Activated naive CD4-positive, alpha-beta T cell treated with anti-CD3 and anti-CD28 coated beads for 36 hours (primary cell): Measurements from ENCODE around the gene CYGB. TPM values are rescaled to one million over a fixed set of nuclear protein-coding genes. Genes with fewer than 3 reads are reported as not detected.
"Not testable (repeated sequence)": the region's sequence is repeated elsewhere in the genome, so short reads cannot be mapped to it uniquely, and the experiment has no call there.

Experiments used
- CTCF ChIA-PET: fragments of 350-600 bp; sonication (Branson Sonifier 250); formaldehyde crosslinking; loops from one replicate; lab custom pipeline; 2021; ENCODE audit warnings: antibody characterized with exemption; lab: Charles Lee
- DNase-seq: peaks from one replicate; pipeline ENCODE4 v3.0.0-alpha.2; 2020
- H3K27ac Mint-ChIP-seq: one replicate; pipeline ENCODE4 v1.8.0; 2021; ENCODE audit warnings: mild to moderate bottlenecking, mixed read lengths
- H3K27me3 Mint-ChIP-seq: one replicate; pipeline ENCODE4 v1.8.0; 2021; ENCODE audit warnings: low read depth, mixed read lengths
- H3K36me3 Mint-ChIP-seq: one replicate; pipeline ENCODE4 v1.8.0; 2021; ENCODE audit warnings: low read depth, mixed read lengths
- H3K4me1 Mint-ChIP-seq: one replicate; pipeline ENCODE4 v1.8.0; 2021; ENCODE audit warnings: low read depth, mixed read lengths
- H3K4me3 Mint-ChIP-seq: one replicate; pipeline ENCODE4 v1.8.0; 2021; ENCODE audit warnings: mild to moderate bottlenecking, moderate library complexity, mixed read lengths
- H3K9me3 Mint-ChIP-seq: one replicate; pipeline ENCODE4 v1.8.0; 2021; ENCODE audit warnings: mixed read lengths
- intact Hi-C: fragments of 100-400 bp; cut with micrococcal nuclease; formaldehyde crosslinking; loops from one replicate; pipeline ENCODE4 v1.15.1; 2023
- total RNA-seq, 2 experiments: library from RNA; stranded (reverse); gene quantifications; one replicate each; pipeline ENCODE4 v1.2.3, GENCODE V29; 2021

The CYGB gene
- total RNA-seq, 2 experiments from 2014 or later: not detected

GRCh38 chr17:76512366-76513305, 24.9 kb downstream of the CYGB start:
- CTCF ChIA-PET: interaction anchor here (0.9 to 1.4 kb wide), 4 partner anchors 11 to 159 kb away, joined by 3 to 5 read pairs (median 3); partner anchors contain the start of genes AANAT and PRPSAP1
- no peaks in the 10 kb centered on the region for H3K36me3 Mint-ChIP-seq
- peaks cover 20% of the 10 kb centered on the region for H3K4me1 Mint-ChIP-seq
- H3K9me3 Mint-ChIP-seq: no peaks in the 10 kb centered on the region
- intact Hi-C loops: loop anchor here (10.0 kb wide), 1 partner anchor 728 kb away; the partner anchor contains the start of gene UNK
- H3K27me3 Mint-ChIP-seq: peaks cover 1% of the 10 kb centered on the region
- H3K27ac Mint-ChIP-seq: peak overlapping the region; percentile 54
- no peak for DNase-seq
- H3K4me3 Mint-ChIP-seq: no peak overlapping the region

GRCh38 chr17:76511668-76512365, 25.7 kb downstream of the CYGB start:
- Mint-ChIP-seq H3K27ac (no peak overlapping the region), H3K9me3 (no peaks in the 10 kb centered on the region), H3K27me3 (peaks cover 2% of the 10 kb centered on the region), H3K4me3 (no peak overlapping the region), H3K36me3 (no peaks in the 10 kb centered on the region), H3K4me1 (peaks cover 20% of the 10 kb centered on the region)
- CTCF ChIA-PET: interaction anchor here (0.7 to 1.4 kb wide), 5 partner anchors 11 to 729 kb away, joined by 3 to 9 read pairs (median 3); partner anchors contain the start of genes AANAT and PRPSAP1
- intact Hi-C loops: loop anchor here (10.0 kb wide), 1 partner anchor 727 kb away; the partner anchor contains the start of gene UNK
- no peak for DNase-seq

- peaks cover 2% of the 10 kb centered on the region for H3K27me3 Mint-ChIP-seq
- CTCF ChIA-PET: interaction anchor here (0.8 to 1.4 kb wide), 3 partner anchors 12 to 158 kb away, joined by 3 to 9 read pairs (median 4); partner anchors contain the start of gene AANAT
- peaks cover 17% of the 10 kb centered on the region for H3K4me1 Mint-ChIP-seq
- no peak for DNase-seq
- no peaks in the 10 kb centered on the region for H3K36me3 Mint-ChIP-seq
- H3K9me3 Mint-ChIP-seq: no peaks in the 10 kb centered on the region
- intact Hi-C loops: loop anchor here (10.0 kb wide), 1 partner anchor 726 kb away; the partner anchor contains the start of gene UNK
- H3K27ac Mint-ChIP-seq: no peak overlapping the region
- no peak overlapping the region for H3K4me3 Mint-ChIP-seq
These were observed 26.7 kb downstream of the CYGB start for GRCh38 chr17:76510831-76511244.

- H3K27me3 Mint-ChIP-seq, intact Hi-C loops, H3K36me3 Mint-ChIP-seq, H3K4me1 Mint-ChIP-seq, H3K4me3 Mint-ChIP-seq, DNase-seq, H3K27ac Mint-ChIP-seq, H3K9me3 Mint-ChIP-seq: not testable (repeated sequence)
- CTCF ChIA-PET: interaction anchor here (0.6 to 4.3 kb wide), 8 partner anchors 14 to 210 kb away, joined by 3 to 58 read pairs (median 8); partner anchors contain the start of gene AANAT
These were observed 28.9 kb downstream of the CYGB start for GRCh38 chr17:76508472-76509063.

GRCh38 chr17:76506408-76507345, 30.8 kb downstream of the CYGB start:
- CTCF ChIA-PET: interaction anchor here (0.5 to 4.3 kb wide), 20 partner anchors 8 to 321 kb away, joined by 3 to 58 read pairs (median 4); partner anchors contain the start of genes AANAT and UBE2O
- H3K4me3 Mint-ChIP-seq: no peak overlapping the region
- no peaks in the 10 kb centered on the region for H3K36me3 Mint-ChIP-seq
- H3K4me1 Mint-ChIP-seq: peaks cover 7% of the 10 kb centered on the region
- peak; percentile 94 for DNase-seq
- H3K27ac Mint-ChIP-seq: no peak overlapping the region
- no peaks in the 10 kb centered on the region for H3K9me3 Mint-ChIP-seq
- intact Hi-C loops: loop anchor here (1.0 to 2.0 kb wide), 3 partner anchors 40 to 204 kb away; no protein-coding TSS in a partner anchor
- peaks cover 2% of the 10 kb centered on the region for H3K27me3 Mint-ChIP-seq

- peaks cover 24% of the 10 kb centered on the region for H3K4me1 Mint-ChIP-seq
- no peak for DNase-seq
- no peak overlapping the region for H3K4me3 Mint-ChIP-seq
- H3K36me3 Mint-ChIP-seq: no peaks in the 10 kb centered on the region
- CTCF ChIA-PET: interaction anchor here (0.6 to 3.7 kb wide), 8 partner anchors 10 to 542 kb away, joined by 3 to 18 read pairs (median 3); partner anchors contain the start of gene AANAT
- H3K27ac Mint-ChIP-seq: no peak overlapping the region
- intact Hi-C loops: no loop called here
- no peaks in the 10 kb centered on the region for H3K9me3 Mint-ChIP-seq
- peaks cover 2% of the 10 kb centered on the region for H3K27me3 Mint-ChIP-seq
These were observed 33.4 kb downstream of the CYGB start for GRCh38 chr17:76504117-76504516.

- no peaks in the 10 kb centered on the region for H3K27me3 Mint-ChIP-seq
- peaks cover 31% of the 10 kb centered on the region for H3K4me1 Mint-ChIP-seq
- DNase-seq: no peak
- no peaks in the 10 kb centered on the region for H3K36me3 Mint-ChIP-seq
- intact Hi-C loops: no loop called here
- no peak overlapping the region for H3K4me3 Mint-ChIP-seq
- peak overlapping the region; percentile 50 for H3K27ac Mint-ChIP-seq
- CTCF ChIA-PET: interaction anchor here (0.7 to 3.7 kb wide), 11 partner anchors 9 to 121 kb away, joined by 3 to 18 read pairs (median 4); partner anchors contain the start of gene AANAT
- H3K9me3 Mint-ChIP-seq: no peaks in the 10 kb centered on the region
These were observed 34.9 kb downstream of the CYGB start for GRCh38 chr17:76502341-76503211.

GRCh38 chr17:76501827-76502307, 35.6 kb downstream of the CYGB start:
- Mint-ChIP-seq H3K4me1 (peaks cover 31% of the 10 kb centered on the region), H3K27me3 (no peaks in the 10 kb centered on the region), H3K9me3 (no peaks in the 10 kb centered on the region), H3K36me3 (no peaks in the 10 kb centered on the region), H3K27ac (peak overlapping the region; percentile 92), H3K4me3 (peak overlapping the region; percentile 81)
- intact Hi-C loops: loop anchor here (1.0 kb wide), 3 partner anchors 9 to 149 kb away; partner anchors contain the start of genes PRPSAP1 and UBE2O
- CTCF ChIA-PET: interaction anchor here (0.9 to 3.7 kb wide), 10 partner anchors 8 to 122 kb away, joined by 3 to 18 read pairs (median 4); partner anchors contain the start of gene AANAT
- no peak for DNase-seq

GRCh38 chr17:76501018-76501826, 36.3 kb downstream of the CYGB start, which contains the start of gene RHBDF2:
RHBDF2 (minus strand) TSS chr17:76501423; CDS start chr17:76481524, 19,899 bp downstream.
- H3K36me3 Mint-ChIP-seq: no peaks in the 10 kb centered on the region
- DNase-seq: peak; percentile 97
- H3K27me3 Mint-ChIP-seq: no peaks in the 10 kb centered on the region
- peaks cover 30% of the 10 kb centered on the region for H3K4me1 Mint-ChIP-seq
- H3K9me3 Mint-ChIP-seq: no peaks in the 10 kb centered on the region
- intact Hi-C loops: loop anchor here (1.0 kb wide), 3 partner anchors 8 to 148 kb away; partner anchors contain the start of genes PRPSAP1 and UBE2O
- peak within 1 kb of the TSS; percentile 92 for H3K27ac Mint-ChIP-seq
- peak within 1 kb of the TSS; percentile 83 for H3K4me3 Mint-ChIP-seq
- CTCF ChIA-PET: interaction anchor here (0.9 to 3.7 kb wide), 8 partner anchors 8 to 123 kb away, joined by 3 to 18 read pairs (median 4); partner anchors contain the start of gene AANAT
